Activated CD8-positive, alpha-beta memory T cell treated with anti-CD3 and anti-CD28 coated beads, Interleukin-2, amount 50 U/mL, for 4 hours (primary cell): Measurements from ENCODE around the gene EDDM3A.

Experiments used
- DNase-seq: peaks from one replicate; pipeline ENCODE4 v3.0.0-alpha.2; 2020

Gene EDDM3A

DNA sequence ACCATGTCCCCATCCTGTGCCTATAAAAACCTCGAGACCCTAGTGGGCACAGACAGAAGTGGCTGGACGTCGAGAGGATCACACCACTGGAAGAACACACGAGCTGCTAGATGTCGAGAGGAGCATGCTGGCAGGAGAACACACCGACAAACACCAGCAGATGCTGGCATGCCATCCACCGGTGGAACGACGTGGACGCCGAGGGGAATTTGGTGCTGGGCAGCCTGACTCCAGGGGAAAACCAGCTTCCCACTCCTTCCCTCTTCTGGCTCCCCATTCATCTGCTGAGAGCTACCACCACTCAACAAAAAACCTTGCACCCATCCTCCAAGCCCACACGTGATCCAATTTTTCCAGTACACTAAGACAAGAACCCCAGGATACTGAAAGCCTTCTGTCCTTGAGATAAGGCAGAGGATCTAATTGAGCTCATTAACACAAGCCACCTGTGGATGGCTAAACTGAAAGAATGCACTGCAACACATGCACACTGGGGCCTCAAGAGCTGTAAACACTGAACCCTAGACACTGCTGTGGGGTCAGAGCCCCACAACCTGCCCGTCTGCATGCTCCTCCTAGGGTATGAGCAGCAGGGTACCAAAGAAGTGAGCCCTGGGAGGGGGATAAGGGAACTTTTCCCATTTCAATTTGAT is 44.9 kb downstream of the EDDM3A start:
- no peak for DNase-seq

GRCh38 chr14:20791187-20791586 is 45.5 kb downstream of the EDDM3A start:
- no peak for DNase-seq

DNA sequence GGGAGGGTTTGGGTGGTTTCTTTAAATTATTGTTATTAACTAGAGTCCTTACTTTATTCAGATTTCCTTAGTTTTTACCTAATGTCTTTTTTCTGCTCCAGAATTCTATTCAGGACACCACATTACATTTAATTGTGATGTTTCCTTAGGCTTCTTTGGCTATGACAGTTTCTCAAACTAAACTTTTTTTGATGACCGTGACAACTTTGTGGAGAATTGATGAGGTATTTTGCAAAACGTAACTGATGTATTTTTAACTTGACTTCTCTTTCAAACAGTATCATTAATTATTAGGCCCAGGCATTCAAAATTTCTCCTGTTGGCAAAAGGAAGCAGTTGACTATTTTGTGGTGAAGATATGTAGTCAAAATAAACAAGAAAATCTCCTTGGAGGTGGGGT is 45.9 kb downstream of the EDDM3A start:
- no peak for DNase-seq

GRCh38 chr14:20792556-20792955 is 46.9 kb downstream of the EDDM3A start:
- DNase-seq = no peak

DNA sequence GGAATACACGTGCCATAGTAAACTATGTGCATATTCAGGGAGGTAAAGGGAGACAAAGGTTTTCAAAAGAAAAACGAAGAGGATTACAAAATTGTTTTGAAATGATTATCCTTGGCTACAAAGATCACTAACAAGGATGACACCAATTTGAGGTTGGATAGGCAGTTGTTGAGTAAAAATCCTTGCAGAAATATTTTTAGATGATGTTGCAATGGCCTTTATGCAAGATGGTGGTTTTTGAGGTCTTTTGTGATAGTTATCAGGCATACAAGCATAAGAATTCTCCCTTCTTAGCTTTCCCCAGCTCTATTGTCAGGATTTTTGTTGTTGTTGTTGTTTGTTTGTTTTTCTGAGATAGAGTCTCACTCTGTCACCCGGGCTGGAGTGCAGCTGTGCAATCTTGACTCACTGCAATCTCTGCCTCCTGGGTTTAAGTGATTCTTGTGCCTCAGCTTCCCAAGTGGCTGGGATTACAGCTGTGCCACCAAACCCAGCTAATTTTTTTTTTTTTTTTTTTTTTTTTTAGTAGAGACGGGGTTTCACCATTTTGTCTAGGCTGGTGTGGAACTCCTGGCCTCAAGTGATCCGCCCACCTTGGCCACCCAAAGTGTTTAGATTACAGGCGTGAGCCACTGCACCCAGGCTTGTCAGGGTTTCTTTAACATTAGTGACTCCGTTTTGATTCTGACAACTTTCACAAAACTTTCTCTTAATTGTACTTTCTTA is 49.1 kb downstream of the EDDM3A start:
- no peak for DNase-seq

- no peak for DNase-seq
Measured at GRCh38 chr14:20797164-20797563, 51.5 kb downstream of the EDDM3A start.
